ENCODE results near the gene TLR6. TPM values are rescaled to one million over a fixed set of nuclear protein-coding genes. Genes with fewer than 3 reads are reported as not detected.
A peak's percentile ranks its signal among the peaks of the same experiment; 100 is the strongest.

The TLR6 gene
- total and polyA plus RNA-seq, 10 of the 15 experiments (the other 5 are each of a cell fraction or from before 2014, with no cell fraction given), result 1.1 to 49.4 (median 12.5) TPM

DNA sequence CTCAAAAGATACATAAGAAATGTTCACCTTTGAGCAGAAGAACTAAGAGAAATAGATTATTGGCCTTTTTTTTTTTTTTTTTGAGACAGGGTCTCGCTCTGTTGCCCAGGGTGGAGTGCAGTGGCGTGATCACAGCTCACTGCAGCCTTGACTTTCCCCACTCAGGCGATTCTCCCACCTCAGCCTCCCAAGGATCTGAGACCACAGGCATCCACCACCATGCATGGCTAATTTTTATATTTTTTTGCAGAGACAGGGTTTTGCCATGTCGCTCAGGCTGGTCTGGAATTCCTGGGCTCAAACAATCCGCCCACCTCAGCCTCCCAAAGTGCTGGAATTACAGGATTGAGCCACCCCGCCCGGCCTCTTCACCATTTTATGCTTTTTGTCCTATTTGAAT lies 2.9 kb upstream of the TLR6 start:
- SMC1A ChIA-PET (ENCODE audit: uncharacterized antibody, unreplicated experiment), result interaction anchor here (0.6 to 4.3 kb wide), 10 partner anchors 14 to 322 kb away, joined by 3 to 136 read pairs (median 14); partner anchors contain the start of genes TLR1 and TLR10
- no peak for TF ChIP-seq EGR1 (IDR thresholded peaks at IDR 0.05; ENCODE audit: borderline replicate concordance in 1 of 2, low read depth in 2 of 2, low read length in 2 of 2)
- TF ChIP-seq BRCA1 (IDR thresholded peaks at IDR 0.05; ENCODE audit: low read depth, low read length), result no peak
- TF ChIP-seq HDAC2 (IDR thresholded peaks at IDR 0.05), result no peak
- TF ChIP-seq RB1 (IDR thresholded peaks at IDR 0.05; ENCODE audit: borderline replicate concordance), result no peak
- Histone ChIP-seq H4K20me1 (ENCODE audit: control insufficient read depth, insufficient read depth) (no peaks in the 10 kb centered on the region), H3K27ac (ENCODE audit: control insufficient read depth, insufficient read depth) (no peak overlapping the region), H3K4me1 (ENCODE audit: control insufficient read depth, insufficient read depth, low read length) (peaks cover 14% of the 10 kb centered on the region), H2AFZ (ENCODE audit: control insufficient read depth, low read depth, low read length) (no peak overlapping the region), H3K4me2 (ENCODE audit: control insufficient read depth, insufficient read depth) (no peak overlapping the region), H3K36me3 (ENCODE audit: control insufficient read depth in 2 of 2, insufficient read depth in 2 of 2, low read length in 1 of 2) (no peaks in the 10 kb centered on the region), H3K9ac (ENCODE audit: control insufficient read depth, insufficient read depth, low read length) (no peak overlapping the region), H3K27me3 (replicated peaks in 1 of 2; ENCODE audit: control insufficient read depth in 2 of 2, insufficient read depth in 2 of 2, low read length in 1 of 2) (no peaks in the 10 kb centered on the region), H3K9me3 (replicated peaks; ENCODE audit: control insufficient read depth, insufficient read depth, low read length) (no peaks in the 10 kb centered on the region), H3K4me3 (no peak overlapping the region), H3K79me2 (ENCODE audit: control insufficient read depth, insufficient read depth, low read length) (peaks cover 15% of the 10 kb centered on the region)
- ATAC-seq (no peak), DNase-seq (ENCODE audit: low read depth, low spot score) (no peak), FAIRE-seq (no peak)
- in situ Hi-C loops (cut with MboI), result loop anchor here (5.0 to 25.0 kb wide), 2 partner anchors 97 to 547 kb away; no protein-coding TSS in a partner anchor
- BruUV-seq (replicated peaks), result no TSS peak
- WGBS (ENCODE audit: insufficient coverage, insufficient replicate concordance, low lambda C conversion rate, missing lambda C conversion rate), result 90% methylated on average over 7 of the region's 7 CpGs
- POLR2A ChIA-PET, result interaction anchor here (0.9 to 3.6 kb wide), 4 partner anchors 14 to 99 kb away, joined by 3 to 20 read pairs (median 10); partner anchors contain the start of gene TLR10
- RAD21 ChIA-PET (ENCODE audit: unreplicated experiment), result interaction anchor here (1.1 to 4.0 kb wide), 8 partner anchors 30 to 171 kb away, joined by 3 to 105 read pairs (median 8); partner anchors contain the start of gene TLR10
- CTCF ChIA-PET, result interaction anchor here (0.6 to 5.5 kb wide), 19 partner anchors 8 to 730 kb away, joined by 3 to 172 read pairs (median 11); partner anchors contain the start of genes FAM114A1, TLR1 and TLR10
- intact Hi-C loops (cut with micrococcal nuclease; ENCODE audit: unreplicated experiment), result loop anchor here (5.0 kb wide), 1 partner anchor 727 kb away; no protein-coding TSS in a partner anchor

DNA sequence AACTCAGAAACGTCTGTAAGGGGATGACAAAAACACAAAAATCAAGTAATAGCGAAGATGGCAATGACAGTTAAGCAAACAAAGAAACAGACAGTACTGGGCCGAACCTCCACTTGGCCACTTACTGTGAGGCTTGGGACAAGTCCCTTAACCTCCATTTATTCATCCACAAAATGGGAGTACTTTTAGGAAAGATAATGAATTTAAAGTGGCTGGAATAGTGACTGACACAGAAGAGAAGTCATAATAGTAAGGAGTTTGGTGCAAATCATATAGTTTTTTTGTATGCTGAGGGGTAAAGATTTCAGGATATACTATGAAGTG lies 1.4 kb upstream of the TLR6 start:
- Histone ChIP-seq H3K9ac (ENCODE audit: control insufficient read depth, insufficient read depth, low read length) (peak overlapping the region; percentile 32; the same call in 1 of the 2 replicates), H3K36me3 (ENCODE audit: control insufficient read depth in 2 of 2, insufficient read depth in 2 of 2, low read length in 1 of 2) (no peaks in the 10 kb centered on the region), H3K79me2 (ENCODE audit: control insufficient read depth, insufficient read depth, low read length) (peaks cover 29% of the 10 kb centered on the region), H3K27ac (ENCODE audit: control insufficient read depth, insufficient read depth) (peak overlapping the region; percentile 96), H3K4me3 (no peak overlapping the region; the same call in 1 of the 2 replicates), H3K9me3 (replicated peaks; ENCODE audit: control insufficient read depth, insufficient read depth, low read length) (no peaks in the 10 kb centered on the region; the same call in 2 of the 3 replicates), H4K20me1 (ENCODE audit: control insufficient read depth, insufficient read depth) (no peaks in the 10 kb centered on the region), H3K4me1 (ENCODE audit: control insufficient read depth, insufficient read depth, low read length) (peaks cover 14% of the 10 kb centered on the region), H3K27me3 (replicated peaks in 1 of 2; ENCODE audit: control insufficient read depth in 2 of 2, insufficient read depth in 2 of 2, low read length in 1 of 2) (no peaks in the 10 kb centered on the region), H2AFZ (ENCODE audit: control insufficient read depth, low read depth, low read length) (peak overlapping the region; percentile 42; the same call in 1 of the 2 replicates), H3K4me2 (ENCODE audit: control insufficient read depth, insufficient read depth) (peak overlapping the region; percentile 12)
- DNase-seq (ENCODE audit: low read depth, low spot score) (no peak), ATAC-seq (no peak), FAIRE-seq (no peak)
- WGBS (ENCODE audit: insufficient coverage, insufficient replicate concordance, low lambda C conversion rate, missing lambda C conversion rate), result 3% methylated on average over 3 of the region's 3 CpGs
- intact Hi-C loops (cut with micrococcal nuclease; ENCODE audit: unreplicated experiment) (loop anchor here (5.0 kb wide), 1 partner anchor 726 kb away; no protein-coding TSS in a partner anchor), in situ Hi-C loops (cut with MboI) (loop anchor here (5.0 to 25.0 kb wide), 2 partner anchors 96 to 546 kb away; no protein-coding TSS in a partner anchor)
- TSS peak; percentile 92 for BruUV-seq (replicated peaks)
- POLR2A ChIA-PET, result interaction anchor here (0.8 to 3.6 kb wide), 3 partner anchors 39 to 97 kb away, joined by 6 to 20 read pairs (median 18); partner anchors contain the start of gene TLR10
- CTCF ChIA-PET, result interaction anchor here (0.5 to 5.5 kb wide), 7 partner anchors 9 to 324 kb away, joined by 3 to 172 read pairs (median 64); partner anchors contain the start of genes FAM114A1, TLR1, TLR10 and WDR19
- SMC1A ChIA-PET (ENCODE audit: uncharacterized antibody, unreplicated experiment), result interaction anchor here (3.7 to 4.3 kb wide), 3 partner anchors 54 to 99 kb away, joined by 36 to 136 read pairs (median 66); partner anchors contain the start of genes TLR1 and TLR10
- RAD21 ChIA-PET (ENCODE audit: unreplicated experiment), result interaction anchor here (3.7 kb wide), 1 partner anchor 77 kb away, joined by 52 read pairs; the partner anchor contains the start of gene TLR10
- TF ChIP-seq, protein P1, sequence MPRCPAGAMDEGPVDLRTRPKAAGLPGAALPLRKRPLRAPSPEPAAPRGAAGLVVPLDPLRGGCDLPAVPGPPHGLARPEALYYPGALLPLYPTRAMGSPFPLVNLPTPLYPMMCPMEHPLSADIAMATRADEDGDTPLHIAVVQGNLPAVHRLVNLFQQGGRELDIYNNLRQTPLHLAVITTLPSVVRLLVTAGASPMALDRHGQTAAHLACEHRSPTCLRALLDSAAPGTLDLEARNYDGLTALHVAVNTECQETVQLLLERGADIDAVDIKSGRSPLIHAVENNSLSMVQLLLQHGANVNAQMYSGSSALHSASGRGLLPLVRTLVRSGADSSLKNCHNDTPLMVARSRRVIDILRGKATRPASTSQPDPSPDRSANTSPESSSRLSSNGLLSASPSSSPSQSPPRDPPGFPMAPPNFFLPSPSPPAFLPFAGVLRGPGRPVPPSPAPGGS (IDR thresholded peaks at IDR 0.05; ENCODE audit: borderline replicate concordance, insufficient read depth, low read depth, low read length, poor library complexity, severe bottlenecking), result no peak
- TF ChIP-seq TARDBP (IDR thresholded peaks at IDR 0.05; ENCODE audit: borderline replicate concordance) (peak; percentile 7; the same call in 1 of the 2 replicates), ZNF24 (IDR thresholded peaks at IDR 0.05) (0 out of 2 replicates have a peak, but pooled peaks have one; percentile 1)
- TF ChIP-seq, protein P2, sequence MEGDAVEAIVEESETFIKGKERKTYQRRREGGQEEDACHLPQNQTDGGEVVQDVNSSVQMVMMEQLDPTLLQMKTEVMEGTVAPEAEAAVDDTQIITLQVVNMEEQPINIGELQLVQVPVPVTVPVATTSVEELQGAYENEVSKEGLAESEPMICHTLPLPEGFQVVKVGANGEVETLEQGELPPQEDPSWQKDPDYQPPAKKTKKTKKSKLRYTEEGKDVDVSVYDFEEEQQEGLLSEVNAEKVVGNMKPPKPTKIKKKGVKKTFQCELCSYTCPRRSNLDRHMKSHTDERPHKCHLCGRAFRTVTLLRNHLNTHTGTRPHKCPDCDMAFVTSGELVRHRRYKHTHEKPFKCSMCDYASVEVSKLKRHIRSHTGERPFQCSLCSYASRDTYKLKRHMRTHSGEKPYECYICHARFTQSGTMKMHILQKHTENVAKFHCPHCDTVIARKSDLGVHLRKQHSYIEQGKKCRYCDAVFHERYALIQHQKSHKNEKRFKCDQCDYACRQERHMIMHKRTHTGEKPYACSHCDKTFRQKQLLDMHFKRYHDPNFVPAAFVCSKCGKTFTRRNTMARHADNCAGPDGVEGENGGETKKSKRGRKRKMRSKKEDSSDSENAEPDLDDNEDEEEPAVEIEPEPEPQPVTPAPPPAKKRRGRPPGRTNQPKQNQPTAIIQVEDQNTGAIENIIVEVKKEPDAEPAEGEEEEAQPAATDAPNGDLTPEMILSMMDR (IDR thresholded peaks at IDR 0.05 in 2 of 3, conservative IDR thresholded peaks at IDR 0.05 in 1 of 3; ENCODE audit: control insufficient read depth in 2 of 3, extremely low read depth in 1 of 3, insufficient read depth in 1 of 3, low read depth in 3 of 3, low read length in 3 of 3), result no peak
